GM21381 (cell line): ENCODE results near the gene CRYL1.
"Not testable (repeated sequence)": the region's sequence is repeated elsewhere in the genome, so short reads cannot be mapped to it uniquely, and the experiment has no call there.

Experiments used
- ATAC-seq: cut with Tn5 transposase; IDR thresholded peaks from one replicate; pipeline ENCODE4 v1.9.1; 2021; ENCODE audit warnings: mild to moderate bottlenecking, moderate library complexity; ENCODE audit not compliant: unreplicated experiment

Gene CRYL1

GRCh38 chr13:20461481-20461859, 64.2 kb downstream of the CRYL1 start:
- ATAC-seq, result no peak

GRCh38 chr13:20460761-20461160, 64.9 kb downstream of the CRYL1 start:
- ATAC-seq, result no peak

- ATAC-seq, result no peak
Measured at GRCh38 chr13:20457670-20458069, 68.0 kb downstream of the CRYL1 start.

DNA sequence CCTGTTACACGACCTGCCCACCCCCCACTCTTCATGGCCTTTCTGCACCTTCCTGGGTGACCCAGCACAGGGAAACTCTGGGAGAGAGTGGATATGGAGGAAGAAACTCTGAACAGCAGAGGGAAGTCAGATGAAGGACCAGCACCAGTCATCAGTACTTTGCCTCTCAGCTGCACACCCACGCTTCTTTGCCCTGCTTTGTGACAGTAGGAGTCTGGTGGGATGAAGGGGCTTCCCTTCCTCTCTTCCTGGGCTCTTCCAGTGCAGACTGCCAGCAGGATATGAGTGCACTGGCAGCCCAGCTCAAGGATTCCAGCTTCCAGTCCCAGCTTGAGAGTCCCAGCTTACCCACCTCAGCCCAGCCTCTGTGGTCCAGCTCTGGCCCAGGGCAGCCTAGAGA, 68.9 kb downstream of the CRYL1 start:
- no peak for ATAC-seq

GRCh38 chr13:20451397-20451796, 74.3 kb downstream of the CRYL1 start:
- ATAC-seq, result no peak

GRCh38 chr13:20448470-20448869, 77.2 kb downstream of the CRYL1 start:
- ATAC-seq, result no peak

DNA sequence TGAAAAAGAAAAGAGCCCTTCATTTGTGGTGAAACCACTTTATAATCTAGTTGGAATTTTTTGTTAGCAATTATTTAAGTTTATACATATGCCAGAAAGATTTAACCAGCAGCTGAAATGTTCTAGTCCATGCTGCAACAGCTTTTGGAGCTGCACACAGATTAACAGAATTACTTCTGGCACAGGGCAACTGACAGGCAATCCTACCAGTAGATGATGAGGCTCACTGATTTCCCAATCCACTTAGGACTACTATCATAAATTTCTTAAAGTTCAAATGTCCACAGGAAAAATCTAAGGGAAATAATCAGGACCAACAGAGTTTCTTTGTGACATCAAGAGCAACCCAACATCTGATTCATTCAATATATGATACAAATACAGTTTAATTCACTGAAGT, 78.8 kb downstream of the CRYL1 start:
- no peak for ATAC-seq

DNA sequence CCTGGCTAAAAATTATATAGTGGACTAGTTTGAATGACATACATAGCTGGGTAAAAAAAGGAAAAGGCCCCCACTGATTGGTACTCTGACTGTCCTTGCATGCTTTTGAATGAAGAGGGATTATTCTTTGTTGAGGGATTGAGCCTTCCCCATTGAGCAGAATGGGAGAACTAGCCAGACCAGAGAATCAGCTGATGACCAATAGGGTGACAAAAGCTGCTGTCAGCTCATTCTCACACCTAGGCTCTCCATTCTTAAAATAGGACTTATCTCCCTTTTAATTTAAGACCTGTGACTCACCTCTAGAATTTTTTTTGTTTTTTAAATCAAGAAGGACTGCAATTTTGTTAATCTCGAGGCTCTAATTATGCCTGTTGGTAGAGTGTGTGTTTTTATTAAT, 79.3 kb downstream of the CRYL1 start:
- no peak for ATAC-seq

DNA sequence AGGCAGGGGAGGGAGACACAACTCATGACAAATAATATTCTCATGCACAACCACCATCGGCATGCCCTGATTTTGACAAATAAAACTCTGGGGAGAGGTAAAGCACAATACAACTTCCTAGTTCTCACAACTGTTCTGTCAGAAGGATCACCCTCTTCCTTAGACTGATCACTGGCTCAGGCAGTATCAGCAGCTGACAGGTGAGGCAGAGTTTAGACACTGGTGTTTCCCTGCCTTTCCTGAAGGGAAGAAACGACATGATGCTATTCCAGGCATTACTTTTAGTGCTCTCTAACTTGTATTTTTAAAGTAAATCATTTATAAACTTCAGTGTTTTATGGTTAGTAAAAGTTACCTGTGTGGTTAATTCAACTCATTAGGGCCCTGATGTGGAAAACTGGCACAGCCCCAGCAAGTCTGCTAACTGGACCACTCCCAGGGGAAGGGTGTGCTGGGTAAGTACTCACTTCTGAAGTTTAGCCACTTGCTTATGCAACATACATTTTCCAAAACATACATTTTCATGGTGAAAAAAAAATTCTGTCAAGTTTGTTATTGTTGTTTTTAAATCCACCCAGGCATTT, 82.8 kb downstream of the CRYL1 start:
- no peak for ATAC-seq

GRCh38 chr13:20442375-20442774, 83.3 kb downstream of the CRYL1 start:
- ATAC-seq, result no peak

DNA sequence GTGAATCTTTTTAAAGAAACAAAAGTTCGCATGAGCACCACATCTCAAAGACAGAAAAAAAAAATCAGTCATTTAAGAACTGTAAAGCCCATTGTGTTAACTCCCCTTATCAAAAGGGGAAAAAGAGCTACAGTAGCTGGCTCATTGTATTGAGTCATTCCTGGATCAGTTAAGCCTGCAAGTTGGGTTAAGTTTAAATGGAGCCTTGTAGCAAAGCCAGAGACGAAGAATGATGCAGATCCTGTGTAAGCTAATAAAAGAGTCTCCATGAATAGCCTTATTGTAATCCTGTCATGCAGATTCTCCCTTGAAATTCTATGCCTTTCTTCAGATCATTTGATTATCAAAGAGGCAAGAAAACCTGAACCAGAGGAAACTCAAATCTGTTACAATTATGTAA, 83.8 kb downstream of the CRYL1 start:
- no peak for ATAC-seq

DNA sequence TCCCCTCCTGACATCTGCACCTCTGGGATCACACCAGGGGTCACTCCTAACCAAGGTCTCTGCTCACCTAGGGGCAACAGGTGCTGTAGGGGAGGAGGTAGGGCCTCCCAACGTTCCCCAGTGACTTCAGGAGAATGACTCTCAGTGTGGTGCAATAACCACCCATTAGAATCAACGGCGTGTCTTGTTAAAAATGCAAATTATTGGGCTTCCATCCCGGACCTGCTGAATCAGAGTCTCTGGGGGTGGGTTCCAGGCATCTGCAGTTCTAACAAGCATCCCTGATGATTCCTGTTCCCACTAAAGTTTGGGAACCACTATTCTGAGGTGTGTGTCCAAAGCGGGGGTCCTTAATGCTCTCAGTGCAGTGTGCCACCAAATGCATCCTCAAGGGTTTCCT, 84.6 kb downstream of the CRYL1 start:
- no peak for ATAC-seq

DNA sequence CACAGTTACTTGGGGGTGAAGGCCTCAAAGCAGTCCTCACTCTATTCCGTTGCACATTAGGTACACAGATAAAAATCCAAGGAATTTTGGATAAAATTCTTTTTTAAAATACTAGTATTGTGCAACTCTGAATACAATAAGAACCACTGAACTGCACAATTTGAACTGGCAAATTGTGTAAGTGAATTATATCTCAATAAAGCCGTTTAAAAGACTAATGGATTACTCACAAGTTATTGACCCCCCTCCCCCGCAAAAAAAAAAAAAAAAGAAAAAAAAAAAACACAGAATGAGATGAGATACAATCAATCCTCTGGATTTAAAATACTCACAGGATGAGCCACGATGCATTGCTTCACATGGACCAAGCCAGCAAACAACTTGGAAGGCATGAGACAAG, 86.4 kb downstream of the CRYL1 start:
- no peak for ATAC-seq

DNA sequence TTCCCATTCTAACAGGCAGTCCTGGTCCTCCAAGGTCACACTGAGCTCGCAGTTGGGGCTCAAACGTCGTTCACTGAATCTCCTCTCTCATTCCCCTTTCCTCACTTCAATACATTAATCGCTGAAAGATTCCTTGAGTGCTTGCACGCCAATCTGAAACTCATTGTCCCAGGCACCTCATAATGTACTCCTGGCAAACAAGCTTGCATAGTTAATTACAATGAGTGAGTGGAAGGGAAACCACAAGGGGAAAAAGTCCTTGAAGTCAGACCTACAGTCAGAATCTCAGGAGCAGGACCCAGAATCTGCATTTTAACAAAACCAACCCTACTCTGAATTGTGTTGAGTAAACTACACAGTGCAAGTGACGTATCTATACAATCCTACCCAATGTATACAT, 86.9 kb downstream of the CRYL1 start:
- no peak for ATAC-seq

DNA sequence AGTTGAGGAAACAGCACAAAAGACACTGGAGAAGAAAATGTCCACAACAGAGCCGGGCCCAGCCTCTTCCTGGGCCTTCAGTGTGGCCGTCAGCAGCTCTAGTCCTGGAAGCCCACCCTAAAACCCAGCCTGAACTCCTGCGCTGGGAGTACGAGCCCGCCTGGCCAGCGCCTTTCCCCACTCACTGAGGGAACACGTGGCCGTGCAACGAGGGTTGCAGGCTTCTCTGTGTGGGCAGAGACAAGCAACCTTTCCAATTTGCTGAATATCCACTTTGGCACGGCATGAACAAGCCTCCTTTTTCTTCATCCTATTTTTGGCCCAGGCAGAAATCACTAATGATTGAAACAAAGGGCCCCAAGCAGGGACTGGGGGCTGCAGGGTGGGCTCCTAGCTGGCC, 89.2 kb downstream of the CRYL1 start:
- ATAC-seq, result no peak

- no peak for ATAC-seq
Measured at GRCh38 chr13:20435616-20436368, 89.9 kb downstream of the CRYL1 start.

DNA sequence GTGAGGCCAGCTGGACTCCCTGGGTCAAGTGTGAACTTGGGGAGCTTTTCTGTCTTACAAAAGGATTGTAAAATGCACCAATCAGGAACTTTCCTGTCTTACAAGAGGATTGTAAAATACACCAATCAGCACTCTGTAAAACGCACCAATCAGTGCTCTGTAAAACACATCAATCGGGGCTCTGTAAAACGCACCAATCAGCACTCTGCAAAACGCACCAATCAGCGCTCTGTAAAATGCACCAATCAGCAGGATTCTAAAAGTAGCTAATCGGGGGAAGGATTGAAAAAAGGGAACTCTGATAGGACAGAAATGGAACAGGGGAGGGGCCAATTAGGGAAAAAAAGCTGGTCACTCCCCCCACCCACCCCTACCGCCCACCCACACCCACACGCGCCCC, 91.4 kb downstream of the CRYL1 start:
- not testable (repeated sequence) for ATAC-seq

DNA sequence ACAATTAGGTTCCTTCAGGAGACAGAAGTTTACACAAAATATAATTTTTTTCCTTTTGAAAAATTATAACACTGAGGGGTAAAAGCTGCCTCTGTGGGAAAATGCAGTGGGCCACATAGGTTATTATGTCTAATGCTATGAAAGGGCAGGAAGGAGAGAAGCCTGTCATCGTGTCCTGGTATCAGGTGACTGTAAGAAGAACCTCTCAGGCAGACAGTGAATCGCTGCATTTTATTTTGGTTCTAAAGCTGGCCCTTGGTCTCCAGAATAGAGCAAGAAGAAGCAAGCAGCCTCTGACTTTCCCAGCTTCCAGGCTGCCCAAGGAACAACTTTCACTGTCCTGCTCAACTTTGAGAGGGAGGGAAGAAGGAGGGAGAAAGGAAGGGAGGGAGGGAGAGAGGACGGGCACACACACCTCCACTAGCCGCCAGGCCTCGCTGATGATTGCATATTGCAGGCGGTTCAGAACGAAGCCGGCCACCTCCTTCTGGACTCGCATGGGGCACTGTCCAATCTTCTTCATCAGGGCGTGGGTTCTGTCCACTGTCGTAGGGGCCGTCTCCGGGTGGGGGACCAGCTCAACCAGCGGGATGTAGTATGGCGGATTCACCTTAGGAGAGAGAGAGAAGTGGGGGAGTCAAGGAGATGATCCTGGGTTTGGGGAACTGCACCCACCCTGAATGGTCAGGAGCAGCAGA, 93.8 kb downstream of the CRYL1 start:
- no peak for ATAC-seq

DNA sequence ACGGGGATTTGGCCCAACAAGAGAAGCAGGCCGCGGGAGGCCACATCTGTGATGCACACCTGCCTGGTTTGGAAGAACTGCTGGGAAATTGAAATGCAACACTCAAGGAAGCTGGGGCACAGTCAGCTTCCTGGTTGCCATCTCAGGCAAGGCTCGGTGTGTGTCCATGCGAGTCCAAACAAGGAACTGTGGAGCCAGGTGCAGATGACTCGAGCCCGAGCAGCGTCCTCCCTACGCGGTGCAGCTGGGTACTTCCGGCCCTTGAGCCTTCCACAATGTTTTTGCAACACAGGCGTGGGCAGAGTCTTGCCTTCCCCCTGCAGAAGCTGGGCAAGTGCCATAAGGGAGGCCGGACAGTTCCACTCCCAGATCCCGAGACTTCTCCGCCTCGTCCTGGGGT, 94.6 kb downstream of the CRYL1 start:
- no peak for ATAC-seq

- no peak for ATAC-seq
Measured at GRCh38 chr13:20430296-20430695, 95.4 kb downstream of the CRYL1 start.

DNA sequence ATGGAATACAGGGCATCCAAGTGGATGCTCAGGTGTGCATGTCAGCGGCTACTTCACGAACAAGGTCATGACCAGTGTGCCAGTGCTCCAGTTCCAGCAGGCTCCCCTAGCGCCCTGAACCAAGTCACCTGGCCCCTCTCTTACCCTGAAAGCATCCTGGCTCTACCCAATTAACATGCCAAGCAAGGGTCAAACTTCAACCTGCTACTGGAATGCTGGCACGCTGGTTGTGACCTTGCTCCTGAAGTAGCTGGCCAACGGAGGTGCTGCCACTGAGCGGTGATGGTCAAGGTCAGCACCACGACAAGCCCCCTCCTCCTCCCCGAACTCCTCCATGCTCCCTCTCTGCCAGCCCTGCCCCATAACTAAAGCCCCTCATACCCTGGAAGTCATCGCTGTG, 96.0 kb downstream of the CRYL1 start:
- no peak for ATAC-seq
